Cerebellar cortex (tissue), 1 donor: Measurements from ENCODE around the gene GHITM.
"Not testable (repeated sequence)": the region's sequence is repeated elsewhere in the genome, so short reads cannot be mapped to it uniquely, and the experiment has no call there.

Experiments used
- DNase-seq: peaks from one replicate; pipeline ENCODE4 v3.0.0-alpha.2; 2015; ENCODE audit warnings: low spot score

GHITM gene

DNA sequence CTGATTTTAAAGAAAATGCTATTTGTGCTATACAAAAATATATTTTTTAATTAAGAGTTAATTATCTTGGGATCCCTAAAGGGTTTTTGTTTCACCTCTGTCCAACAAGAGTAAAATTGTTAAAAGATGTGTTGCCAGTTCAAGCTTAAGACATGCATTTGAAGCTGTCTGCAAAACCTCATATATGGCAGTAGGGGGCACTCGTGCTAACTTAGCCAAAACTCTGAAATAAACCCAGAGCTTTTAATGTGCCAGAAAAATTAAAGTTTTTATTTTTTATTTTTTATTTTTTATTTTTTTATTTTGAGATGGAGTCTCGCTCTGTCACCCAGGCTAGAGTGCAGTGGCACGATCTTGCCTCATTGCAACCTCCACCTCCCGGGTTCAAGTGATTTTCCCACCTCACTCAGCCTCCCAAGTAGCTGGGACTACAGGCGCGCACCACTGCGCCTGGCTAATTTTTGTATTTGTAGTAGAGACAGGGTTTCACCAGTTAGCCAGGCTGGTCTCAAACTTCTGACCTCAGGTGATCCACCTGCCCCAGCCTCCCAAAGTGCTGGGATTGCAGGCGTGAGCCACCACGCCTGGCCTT is 8.8 kb downstream of the GHITM start:
- DNase-seq: peak; percentile 46

DNA sequence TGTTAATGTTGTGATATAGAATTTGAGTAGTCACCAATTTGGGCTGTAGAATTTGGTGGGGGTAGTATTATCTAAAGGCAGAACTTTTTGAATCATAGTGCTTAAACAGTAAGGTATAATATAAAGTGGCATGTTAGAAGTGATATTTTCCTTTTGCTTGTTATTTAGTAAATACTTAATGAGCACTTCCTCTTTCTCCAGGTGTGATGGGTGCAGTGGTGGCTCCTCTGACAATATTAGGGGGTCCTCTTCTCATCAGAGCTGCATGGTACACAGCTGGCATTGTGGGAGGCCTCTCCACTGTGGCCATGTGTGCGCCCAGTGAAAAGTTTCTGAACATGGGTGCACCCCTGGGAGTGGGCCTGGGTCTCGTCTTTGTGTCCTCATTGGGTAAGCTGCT is 10.5 kb downstream of the GHITM start:
- DNase-seq: no peak

DNA sequence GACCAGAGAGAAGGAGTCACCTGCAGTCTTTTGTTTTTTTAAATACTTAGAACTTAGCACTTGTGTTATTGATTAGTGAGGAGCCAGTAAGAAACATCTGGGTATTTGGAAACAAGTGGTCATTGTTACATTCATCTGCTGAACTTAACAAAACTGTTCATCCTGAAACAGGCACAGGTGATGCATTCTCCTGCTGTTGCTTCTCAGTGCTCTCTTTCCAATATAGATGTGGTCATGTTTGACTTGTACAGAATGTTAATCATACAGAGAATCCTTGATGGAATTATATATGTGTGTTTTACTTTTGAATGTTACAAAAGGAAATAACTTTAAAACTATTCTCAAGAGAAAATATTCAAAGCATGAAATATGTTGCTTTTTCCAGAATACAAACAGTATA is 13.5 kb downstream of the GHITM start:
- no peak for DNase-seq

DNA sequence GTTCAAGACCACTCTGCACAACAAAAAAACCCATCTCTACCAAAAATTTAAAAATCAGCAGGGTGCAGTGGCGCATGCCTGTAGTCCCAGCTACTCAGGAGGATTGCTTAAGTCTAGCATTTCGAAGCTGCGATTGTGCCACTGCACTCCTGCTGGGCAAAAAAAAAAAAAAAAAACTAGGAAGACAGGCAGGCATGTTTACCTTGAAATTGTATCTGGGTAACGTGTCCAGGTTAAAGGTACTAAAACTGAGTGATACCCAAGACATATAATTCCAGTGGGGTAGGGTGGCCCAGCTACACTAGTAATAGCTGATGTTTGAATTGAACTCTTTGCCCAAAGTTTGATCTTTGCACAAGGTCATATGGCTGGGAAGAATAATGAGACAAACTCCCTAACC is 16.2 kb downstream of the GHITM start:
- no peak for DNase-seq

DNA sequence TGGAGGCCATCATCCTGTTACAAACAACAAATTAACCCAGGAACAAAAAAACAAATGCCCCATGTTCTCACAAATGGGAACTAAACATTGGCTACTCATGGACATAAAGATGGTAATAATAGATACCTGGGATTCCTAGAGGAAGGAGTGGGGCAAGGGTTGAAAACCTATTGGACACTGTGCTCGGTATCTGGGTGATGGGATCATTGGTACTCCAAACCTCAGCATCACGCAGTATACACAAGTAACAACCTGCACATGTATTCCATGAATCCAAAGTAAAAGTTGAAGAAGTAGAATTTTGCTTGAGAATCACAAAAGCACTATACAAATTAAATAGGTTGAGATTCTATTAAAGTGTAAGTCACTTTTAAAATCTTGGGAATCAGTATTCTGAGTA is 16.7 kb downstream of the GHITM start:
- no peak for DNase-seq

DNA sequence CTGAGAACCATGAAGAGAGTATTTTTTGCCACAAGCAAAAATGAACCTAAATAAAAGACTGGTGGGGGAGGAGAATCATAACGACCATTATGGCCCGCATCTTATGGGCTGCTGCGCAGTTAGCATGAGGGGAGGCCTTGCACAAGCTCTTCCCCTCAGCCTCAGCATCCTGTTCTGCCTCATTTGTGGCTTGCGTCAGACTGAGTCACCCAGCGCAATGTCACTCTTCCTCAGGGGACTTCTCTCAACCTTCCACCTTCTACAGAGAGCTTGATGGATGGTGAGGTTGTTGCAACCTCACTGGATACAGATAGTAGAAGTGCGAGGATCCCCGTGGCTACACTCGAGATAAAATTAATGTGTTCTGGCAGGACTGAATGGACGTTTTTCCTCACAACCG is 17.5 kb downstream of the GHITM start:
- DNase-seq: no peak

DNA sequence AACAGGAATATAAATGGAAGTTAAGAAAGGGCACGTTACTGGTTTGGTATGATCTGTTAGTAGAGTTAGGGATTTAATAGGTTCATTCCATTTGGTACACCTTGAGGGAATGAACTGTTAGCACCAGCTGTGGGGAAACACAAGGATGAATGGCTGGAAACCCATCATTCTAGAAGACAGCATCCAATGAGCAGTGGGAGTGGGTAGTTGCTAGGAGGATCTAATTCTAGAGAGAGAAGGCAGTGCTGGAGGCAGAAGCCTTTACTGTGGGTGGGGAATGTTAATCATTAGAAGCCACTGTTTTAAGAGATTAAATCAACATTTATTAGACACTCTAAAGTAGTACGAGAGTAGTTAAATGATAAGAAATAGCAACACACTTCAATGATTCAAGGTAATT is 18.8 kb downstream of the GHITM start:
- DNase-seq: no peak

DNA sequence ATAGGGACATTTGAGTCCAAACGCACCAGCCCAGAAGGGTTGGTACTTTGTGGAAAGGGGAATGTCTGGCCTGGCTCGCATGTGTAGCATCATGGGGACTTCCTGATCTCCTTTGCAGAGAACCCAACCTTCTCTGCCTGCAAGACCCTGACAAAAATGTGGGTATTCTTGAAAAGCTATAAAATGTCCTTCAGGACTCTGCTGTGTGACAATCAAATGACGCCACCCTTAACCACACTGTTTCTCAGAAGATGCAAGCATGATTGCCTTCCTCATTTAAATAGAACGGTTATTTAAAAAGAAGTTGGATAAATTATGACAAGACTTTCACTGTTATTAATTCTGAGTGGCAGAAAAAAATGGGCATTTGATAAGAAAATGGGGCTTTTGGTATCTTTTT is 19.2 kb downstream of the GHITM start:
- DNase-seq: no peak

DNA sequence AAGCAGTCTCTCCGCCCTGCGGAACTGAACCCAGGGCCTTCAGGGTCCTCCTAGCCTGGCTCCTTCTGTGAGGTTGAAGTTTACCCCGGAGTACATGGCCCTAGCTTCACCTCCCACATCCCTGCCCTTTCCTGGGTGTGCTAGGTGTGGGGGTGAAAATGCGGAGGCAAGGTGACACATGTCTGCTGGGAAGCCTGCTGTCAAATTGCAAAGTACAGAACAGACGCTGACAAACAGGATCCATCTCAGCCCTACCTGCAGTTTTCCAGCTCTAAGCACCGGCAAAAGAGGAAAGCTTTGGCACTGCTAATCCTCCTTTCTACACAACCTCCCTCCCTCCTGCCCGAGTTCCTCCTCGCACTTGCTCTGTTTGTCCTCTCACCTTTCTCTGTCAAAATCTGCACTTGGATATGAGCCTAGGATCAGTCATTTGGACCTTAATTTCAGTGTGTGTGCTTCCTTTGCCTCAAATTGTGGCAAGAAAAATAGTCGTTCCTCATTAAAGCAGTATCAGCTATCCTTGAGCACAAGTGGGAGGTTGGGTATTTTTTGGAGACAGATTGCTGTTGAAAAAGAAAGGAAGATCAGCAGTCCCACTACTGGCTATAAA is 19.9 kb downstream of the GHITM start:
- DNase-seq: peak; percentile 14

DNA sequence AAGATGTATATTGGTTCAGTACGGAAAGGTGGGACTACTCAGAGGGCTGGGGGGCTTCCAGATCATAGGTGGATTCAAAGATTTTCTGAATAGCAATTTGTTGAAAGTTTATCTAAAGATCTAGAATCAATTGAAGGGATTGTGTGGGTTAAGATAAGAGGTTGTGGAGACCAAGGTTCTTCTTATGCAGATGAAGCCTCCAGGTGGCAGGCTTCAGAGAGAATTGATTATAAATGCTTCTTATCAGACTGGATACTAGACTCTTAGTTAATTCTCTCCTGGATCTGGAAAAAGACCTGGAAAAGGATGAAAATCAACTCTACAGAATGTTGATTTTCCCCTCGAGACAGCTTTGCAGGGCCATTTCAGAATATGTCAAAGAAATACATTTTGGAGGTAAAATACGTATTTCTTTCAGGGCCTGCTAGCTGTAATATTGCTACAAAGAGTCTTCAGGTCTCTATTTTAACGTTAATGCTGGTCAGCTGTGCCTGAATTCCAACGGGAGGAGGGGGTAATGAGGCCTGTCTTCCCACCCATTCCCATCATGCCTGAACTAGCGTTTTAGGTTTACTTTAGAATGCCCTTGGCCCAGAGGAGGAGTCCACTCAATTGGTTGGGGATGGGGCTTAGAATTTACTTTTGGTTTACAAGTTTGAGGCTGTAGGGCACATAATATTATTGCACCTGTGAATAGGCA is 21.5 kb downstream of the GHITM start:
- no peak for DNase-seq

DNA sequence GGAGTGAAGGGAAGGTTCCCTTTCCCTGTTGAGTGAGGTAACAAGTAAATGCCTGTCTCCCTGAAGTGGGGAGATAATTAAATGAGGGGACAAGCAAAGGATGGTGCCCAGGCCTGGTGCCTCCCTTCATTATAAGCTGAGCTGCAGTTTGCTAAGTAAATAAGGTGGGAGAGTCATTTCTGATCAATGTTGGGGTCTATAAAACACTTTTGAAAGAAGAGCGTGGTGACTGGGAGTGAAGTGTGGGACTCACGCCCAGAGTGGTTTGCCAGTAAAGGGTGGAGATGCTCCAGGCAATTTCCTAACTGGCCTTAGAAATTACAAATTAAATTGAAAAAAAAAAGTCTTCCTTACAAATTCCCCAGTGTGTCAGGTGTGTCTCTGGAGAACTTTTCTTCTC is 24.7 kb downstream of the GHITM start:
- DNase-seq: no peak

DNA sequence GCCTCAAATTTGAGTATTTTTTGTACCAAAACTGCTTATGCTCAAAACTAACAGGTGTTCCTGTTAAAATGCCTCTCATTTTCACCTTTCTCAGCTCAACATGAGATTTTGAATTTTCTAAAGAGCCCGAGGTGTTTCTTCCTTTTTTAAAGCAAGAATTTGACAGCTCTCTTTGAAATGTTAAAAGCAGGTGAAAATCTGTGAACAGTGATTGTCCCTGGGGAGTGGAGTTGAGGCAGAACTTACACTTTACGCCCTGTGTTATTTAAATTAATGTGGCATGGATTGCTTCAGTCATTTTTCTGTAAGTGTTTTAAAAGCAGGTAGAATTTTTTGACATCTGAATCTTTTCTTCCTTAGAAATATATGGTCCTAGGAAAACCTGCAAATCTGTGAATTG is 25.1 kb downstream of the GHITM start:
- no peak for DNase-seq

DNA sequence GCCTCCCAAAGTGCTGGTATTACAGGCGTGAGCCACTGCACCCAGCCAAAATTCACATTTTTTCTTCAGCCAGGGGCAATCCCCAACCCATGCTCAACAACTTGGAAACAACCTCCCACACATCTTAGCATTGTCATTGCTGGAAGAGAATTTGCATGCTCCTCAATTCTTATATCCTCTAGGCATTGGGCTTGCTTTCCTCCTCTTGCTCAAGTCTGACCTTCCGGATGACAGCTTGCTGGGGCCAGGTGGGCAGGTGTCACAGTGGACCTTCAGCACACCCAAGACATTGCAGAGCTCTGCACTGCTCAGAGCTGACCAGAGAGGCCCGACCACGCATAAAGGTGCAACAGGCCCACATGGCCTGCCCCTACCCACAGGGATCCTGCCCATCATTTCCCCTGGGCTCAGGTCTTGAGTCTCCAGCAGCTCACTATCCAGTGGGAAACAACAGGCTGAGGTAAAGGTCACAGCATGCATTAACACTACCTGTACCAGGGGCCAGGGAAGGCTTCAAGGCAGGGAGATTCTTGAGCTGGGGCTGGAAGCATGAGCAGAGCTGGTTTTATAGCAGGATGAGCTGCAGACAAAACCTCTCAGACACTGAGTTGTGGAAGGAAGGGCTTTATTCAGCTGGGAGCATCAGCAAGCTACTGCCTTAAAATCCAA is 27.4 kb downstream of the GHITM start:
- no peak for DNase-seq

DNA sequence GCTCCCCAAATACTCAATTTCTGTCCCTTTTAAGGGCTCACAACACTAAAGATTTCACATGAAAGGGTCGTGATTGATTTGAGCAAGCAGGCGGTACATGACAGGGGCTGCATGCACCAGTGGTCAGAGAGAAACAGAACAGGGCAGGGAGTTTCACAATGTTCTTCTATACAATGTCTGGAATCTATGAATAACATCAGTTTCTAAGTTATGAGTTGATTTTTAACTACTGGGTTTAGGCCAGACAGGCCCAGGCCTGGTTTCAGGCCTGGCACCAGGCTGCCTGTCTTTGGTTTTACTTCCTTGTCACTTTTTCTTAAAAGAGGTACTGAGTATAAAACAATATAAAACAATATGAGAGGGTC is 28.0 kb downstream of the GHITM start:
- not testable (repeated sequence) for DNase-seq

DNA sequence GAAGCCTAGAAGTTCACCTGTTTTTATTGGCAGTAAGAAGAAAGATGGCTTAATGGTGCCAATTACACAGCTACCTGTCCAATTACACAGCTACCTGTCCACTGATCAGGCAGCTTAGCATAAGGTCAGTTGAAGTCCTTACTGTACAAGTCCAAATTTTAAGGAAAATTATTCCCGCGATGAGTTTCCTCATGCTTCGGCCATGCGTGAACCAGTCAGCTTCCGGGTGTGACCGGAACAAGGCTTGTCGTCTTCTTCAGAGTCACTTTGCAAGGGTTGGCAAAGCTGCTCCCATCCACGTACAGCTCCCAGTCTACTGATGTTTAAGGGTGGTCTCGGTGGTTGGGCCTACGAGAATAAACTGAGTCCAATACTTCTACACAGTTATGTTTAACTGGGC is 29.1 kb downstream of the GHITM start:
- DNase-seq: not testable (repeated sequence)

DNA sequence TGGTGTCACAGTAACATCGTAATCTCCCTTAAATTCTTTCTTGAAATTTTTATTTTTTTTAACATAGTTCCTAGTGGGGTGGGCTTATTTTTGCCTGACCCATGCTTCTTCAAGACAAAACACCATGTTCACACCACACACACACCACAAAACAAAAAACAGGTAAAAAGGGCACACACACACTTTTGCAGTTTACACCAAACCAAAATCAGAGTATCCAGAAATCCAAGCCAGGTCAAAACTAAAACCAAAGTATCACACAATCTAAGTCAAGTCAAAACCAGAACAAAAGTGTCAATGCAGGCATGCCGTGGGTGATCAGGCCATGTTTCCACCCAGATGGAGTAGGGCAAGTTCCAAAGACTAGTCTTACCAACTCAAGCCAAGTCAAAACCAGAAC is 31.9 kb downstream of the GHITM start:
- not testable (repeated sequence) for DNase-seq

DNA sequence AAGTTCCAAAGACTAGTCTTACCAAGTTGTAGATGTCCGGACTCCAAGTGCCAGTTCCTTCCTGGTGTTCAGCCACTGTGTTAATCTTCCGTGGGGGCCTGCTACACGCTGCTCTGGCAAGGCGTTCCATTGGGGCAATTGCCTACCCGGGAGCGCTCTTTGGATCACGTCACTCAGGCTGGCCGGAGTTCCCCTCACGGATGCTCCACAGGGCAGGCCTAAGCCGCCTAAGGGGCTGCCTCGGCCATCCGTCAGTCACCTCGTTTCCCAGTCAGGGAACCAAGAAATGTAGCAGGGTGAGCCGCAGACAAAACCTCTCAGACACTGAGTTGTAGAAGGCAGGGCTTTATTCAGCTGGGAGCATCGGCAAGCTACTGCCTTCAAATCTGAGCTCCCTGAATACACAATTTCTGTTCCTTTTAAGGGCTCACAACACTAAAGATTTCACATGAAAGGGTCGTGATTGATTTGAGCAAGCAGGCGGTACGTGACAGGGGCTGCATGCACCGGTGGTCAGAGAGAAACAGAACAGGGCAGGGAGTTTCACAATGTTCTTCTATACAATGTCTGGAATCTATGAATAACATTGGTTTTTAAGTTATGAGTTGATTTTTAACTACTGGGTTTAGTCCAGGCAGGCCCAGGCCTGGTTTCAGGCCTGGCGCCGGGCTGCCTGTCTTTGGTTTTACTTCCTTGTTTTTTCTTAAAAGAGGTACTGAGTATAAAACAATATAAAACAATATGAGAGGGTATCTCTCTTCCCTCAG is 32.6 kb downstream of the GHITM start:
- DNase-seq: not testable (repeated sequence)

DNA sequence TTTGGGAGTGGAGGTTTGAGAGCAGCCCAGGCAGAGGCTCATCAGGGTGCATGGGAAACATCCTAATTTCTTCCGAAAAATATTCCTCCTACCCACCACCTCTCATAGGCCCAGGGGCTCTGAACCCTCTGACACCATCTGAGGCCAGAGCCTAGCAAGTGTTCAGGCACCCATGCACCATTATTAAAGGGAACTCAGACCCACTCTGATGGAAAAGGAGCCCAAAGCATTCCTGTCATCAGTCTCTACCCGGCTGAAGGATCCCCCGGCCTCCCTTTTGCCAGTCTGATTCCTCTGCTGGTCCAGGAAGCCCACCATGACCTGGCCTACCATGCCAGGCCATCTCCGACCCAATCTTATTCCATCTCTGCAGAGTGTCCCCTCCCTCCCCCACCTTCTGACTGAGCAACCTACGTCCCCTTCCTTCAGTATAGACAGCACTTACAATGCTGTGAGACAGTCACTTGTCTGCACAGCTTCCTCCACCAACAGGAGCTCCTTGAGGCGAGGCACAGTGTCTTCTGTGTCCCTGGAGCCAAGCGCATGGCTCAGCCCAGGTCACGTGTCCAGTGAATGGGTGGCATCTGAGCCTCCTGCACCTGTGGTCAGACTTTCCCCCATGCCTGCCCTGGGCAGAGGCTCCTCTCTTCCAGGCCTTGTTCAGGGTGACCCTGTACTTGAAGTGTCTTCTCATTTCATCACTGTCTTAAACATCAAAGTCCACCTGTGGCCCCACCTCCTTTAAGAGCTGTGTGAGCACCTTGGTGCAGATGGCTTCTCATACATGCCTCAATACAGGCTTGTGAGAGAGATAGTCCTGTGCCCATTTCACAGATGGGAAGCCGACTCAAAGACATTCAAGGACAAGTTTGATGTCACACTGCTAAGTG is 33.4 kb downstream of the GHITM start:
- no peak for DNase-seq

DNA sequence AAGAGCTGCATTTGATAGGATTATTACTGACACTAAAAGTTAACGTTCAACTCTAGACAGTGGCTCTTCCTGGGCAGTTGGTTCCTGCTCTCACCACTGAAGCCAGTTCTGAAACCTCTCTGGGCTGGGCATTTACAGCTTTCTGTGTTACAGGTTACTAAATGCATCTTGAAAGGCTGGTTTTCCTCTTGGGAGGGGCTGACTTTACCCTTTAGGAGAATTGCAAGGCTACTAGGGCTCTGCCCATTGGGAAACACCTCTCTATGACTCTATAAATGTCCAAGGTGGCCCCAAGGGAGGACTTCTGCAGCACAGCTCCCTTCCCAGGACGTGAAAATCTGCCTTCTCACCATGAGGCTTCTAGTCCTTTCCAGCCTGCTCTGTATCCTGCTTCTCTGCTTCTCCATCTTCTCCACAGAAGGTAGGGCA is 34.2 kb downstream of the GHITM start, which contains the start of gene GPR15LG:
TSS of gene GPR15LG (plus strand) at position 301 of the 429 bp plus-strand sequence. CDS start at position 352, 51 bp downstream.
- DNase-seq: no peak

DNA sequence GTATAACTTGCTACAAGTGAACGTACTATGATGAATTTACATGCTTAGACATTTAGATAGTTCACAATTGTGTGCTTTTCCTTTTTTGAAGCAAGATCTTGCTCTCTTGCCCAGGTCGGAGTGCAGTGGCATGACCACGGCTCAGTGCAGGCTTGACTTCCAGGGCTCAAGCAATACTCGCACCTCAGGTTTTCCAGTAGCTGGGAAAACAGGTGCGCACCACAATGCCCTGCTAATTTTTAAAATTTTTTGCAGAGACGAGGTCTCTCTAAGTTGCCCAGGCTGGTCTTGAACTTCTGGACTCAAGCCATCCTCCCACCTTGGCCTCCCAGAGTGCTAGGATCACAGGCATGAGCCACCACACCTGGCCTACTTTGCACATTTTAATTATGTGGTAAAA is 36.1 kb downstream of the GHITM start:
- no peak for DNase-seq

DNA sequence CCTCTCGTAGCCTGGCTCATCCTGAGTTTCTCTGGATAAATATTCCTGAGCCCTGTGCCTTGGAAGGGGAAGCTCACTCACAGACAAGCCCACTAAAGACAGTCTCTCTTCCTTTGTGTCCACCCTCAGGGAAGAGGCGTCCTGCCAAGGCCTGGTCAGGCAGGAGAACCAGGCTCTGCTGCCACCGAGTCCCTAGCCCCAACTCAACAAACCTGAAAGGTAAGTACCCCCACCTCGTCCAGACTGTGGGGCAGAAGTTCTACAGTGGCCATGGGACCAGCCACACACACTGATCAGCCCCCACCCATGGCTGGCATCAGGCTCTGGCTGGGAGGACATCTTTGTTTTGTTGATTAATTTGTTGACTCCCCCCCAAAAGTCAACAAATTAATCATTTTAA is 37.0 kb downstream of the GHITM start:
- no peak for DNase-seq
